Measurements from ENCODE around the gene PAQR5.

DNA sequence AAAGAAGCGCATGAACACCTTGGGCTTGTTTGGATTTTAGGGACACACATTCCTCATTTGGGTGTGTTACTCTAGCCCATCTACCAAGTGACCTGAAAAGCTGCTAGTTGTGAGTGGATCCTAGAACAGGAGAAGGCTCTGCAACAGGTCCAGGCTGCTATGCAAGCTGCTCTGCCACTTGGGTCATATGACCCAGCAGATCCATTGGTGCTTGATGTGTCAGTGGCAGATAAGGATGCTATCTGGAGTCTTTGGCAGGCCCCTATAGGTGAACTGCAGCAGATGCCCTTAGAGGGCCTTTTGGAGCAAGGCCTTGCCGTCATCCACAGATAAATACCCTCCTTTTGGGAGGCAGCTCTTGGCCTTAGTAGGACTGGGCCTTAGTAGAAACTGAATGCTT is 53.2 kb downstream of the PAQR5 start:
- TF ChIP-seq, protein P1, sequence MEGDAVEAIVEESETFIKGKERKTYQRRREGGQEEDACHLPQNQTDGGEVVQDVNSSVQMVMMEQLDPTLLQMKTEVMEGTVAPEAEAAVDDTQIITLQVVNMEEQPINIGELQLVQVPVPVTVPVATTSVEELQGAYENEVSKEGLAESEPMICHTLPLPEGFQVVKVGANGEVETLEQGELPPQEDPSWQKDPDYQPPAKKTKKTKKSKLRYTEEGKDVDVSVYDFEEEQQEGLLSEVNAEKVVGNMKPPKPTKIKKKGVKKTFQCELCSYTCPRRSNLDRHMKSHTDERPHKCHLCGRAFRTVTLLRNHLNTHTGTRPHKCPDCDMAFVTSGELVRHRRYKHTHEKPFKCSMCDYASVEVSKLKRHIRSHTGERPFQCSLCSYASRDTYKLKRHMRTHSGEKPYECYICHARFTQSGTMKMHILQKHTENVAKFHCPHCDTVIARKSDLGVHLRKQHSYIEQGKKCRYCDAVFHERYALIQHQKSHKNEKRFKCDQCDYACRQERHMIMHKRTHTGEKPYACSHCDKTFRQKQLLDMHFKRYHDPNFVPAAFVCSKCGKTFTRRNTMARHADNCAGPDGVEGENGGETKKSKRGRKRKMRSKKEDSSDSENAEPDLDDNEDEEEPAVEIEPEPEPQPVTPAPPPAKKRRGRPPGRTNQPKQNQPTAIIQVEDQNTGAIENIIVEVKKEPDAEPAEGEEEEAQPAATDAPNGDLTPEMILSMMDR (IDR thresholded peaks at IDR 0.05) = no peak
- TF ChIP-seq POLR2A (IDR thresholded peaks at IDR 0.05) (no peak), EP300 (IDR thresholded peaks at IDR 0.05) (no peak)
